ENCODE measurements around the gene THBS3. TPM values are rescaled to one million over a fixed set of nuclear protein-coding genes. Genes with fewer than 3 reads are reported as not detected.
"Not testable (repeated sequence)": the region's sequence is repeated elsewhere in the genome, so short reads cannot be mapped to it uniquely, and the experiment has no call there.

Gene THBS3
- total RNA-seq, 1 donor from 2014 or later: 17.9 TPM

GRCh38 chr1:155191904-155192303 is 15.8 kb downstream of the THBS3 start:
- DNase-seq (ENCODE audit: low spot score): no peak

GRCh38 chr1:155189926-155190325 is 17.8 kb downstream of the THBS3 start:
- not testable (repeated sequence) for DNase-seq (ENCODE audit: low spot score)

GRCh38 chr1:155188268-155188667 is 19.4 kb downstream of the THBS3 start:
- no peak for DNase-seq (ENCODE audit: low spot score)

GRCh38 chr1:155187456-155187891 is 20.2 kb downstream of the THBS3 start:
- no peak for DNase-seq (ENCODE audit: low spot score)

- DNase-seq (ENCODE audit: low spot score): no peak
Measured at GRCh38 chr1:155186794-155187455, 20.8 kb downstream of the THBS3 start.

- DNase-seq (ENCODE audit: low spot score): no peak
Measured at GRCh38 chr1:155186067-155186793, 21.5 kb downstream of the THBS3 start.

GRCh38 chr1:155185783-155186066 is 22.0 kb downstream of the THBS3 start:
- no peak for DNase-seq (ENCODE audit: low spot score)

- DNase-seq (ENCODE audit: low spot score): no peak
Measured at GRCh38 chr1:155184835-155185782, 22.6 kb downstream of the THBS3 start.

GRCh38 chr1:155184351-155184811 is 23.3 kb downstream of the THBS3 start:
- no peak for DNase-seq (ENCODE audit: low spot score)

GRCh38 chr1:155183775-155184221 is 23.9 kb downstream of the THBS3 start:
- no peak for DNase-seq (ENCODE audit: low spot score)

- DNase-seq (ENCODE audit: low spot score): no peak
Measured at GRCh38 chr1:155182052-155182550, 25.6 kb downstream of the THBS3 start.

GRCh38 chr1:155181371-155182051 is 26.2 kb downstream of the THBS3 start:
- DNase-seq (ENCODE audit: low spot score): no peak

GRCh38 chr1:155179112-155180031 is 28.3 kb downstream of the THBS3 start:
- DNase-seq (ENCODE audit: low spot score): peak; percentile 81

- DNase-seq (ENCODE audit: low spot score): peak; percentile 77
Measured at GRCh38 chr1:155178441-155179111, 29.1 kb downstream of the THBS3 start.

GRCh38 chr1:155177918-155178281 is 29.8 kb downstream of the THBS3 start:
- peak; percentile 90 for DNase-seq (ENCODE audit: low spot score)

GRCh38 chr1:155177192-155177917 is 30.3 kb downstream of the THBS3 start:
- DNase-seq (ENCODE audit: low spot score): peak; percentile 51

GRCh38 chr1:155176544-155177071 is 31.1 kb downstream of the THBS3 start:
- DNase-seq (ENCODE audit: low spot score): peak; percentile 93

GRCh38 chr1:155175927-155176371 is 31.7 kb downstream of the THBS3 start:
- DNase-seq (ENCODE audit: low spot score): peak; percentile 69

Measured in mesenteric fat pad (tissue), 1 donor.